Hepatocyte (in vitro differentiated cells): ENCODE results near the gene SWSAP1. TPM values are rescaled to one million over a fixed set of nuclear protein-coding genes. Genes with fewer than 3 reads are reported as not detected.
"Not testable (repeated sequence)": the region's sequence is repeated elsewhere in the genome, so short reads cannot be mapped to it uniquely, and the experiment has no call there.

Source experiments
- DNase-seq: peaks from one replicate; pipeline ENCODE4 v3.0.0-alpha.2; 2016; ENCODE audit warnings: low spot score
- H2AFZ ChIP-seq: fragments of 200-600 bp; sonication (generic); 2 replicates; pipeline ENCODE4 v1.6.0; 2016; ENCODE audit warnings: antibody characterized with exemption, mild to moderate bottlenecking
- H3K27ac ChIP-seq: fragments of 200-600 bp; sonication (generic); 2 replicates; pipeline ENCODE4 v1.5.1; 2016; ENCODE audit warnings: mild to moderate bottlenecking
- H3K27me3 ChIP-seq: fragments of 200-600 bp; sonication (generic); 2 replicates; pipeline ENCODE4 v1.6.1; 2016
- H3K36me3 ChIP-seq: fragments of 200-600 bp; sonication (generic); replicated peaks from 2 replicates; pipeline ENCODE4 v1.5.1; 2016; ENCODE audit warnings: low read depth; ENCODE audit not compliant: insufficient read depth
- H3K4me1 ChIP-seq: fragments of 200-600 bp; sonication (generic); 2 replicates; pipeline ENCODE4 v1.5.1; 2016; ENCODE audit warnings: mild to moderate bottlenecking, moderate library complexity; ENCODE audit not compliant: insufficient read depth
- H3K4me2 ChIP-seq: fragments of 200-600 bp; sonication (generic); 2 replicates; pipeline ENCODE4 v1.6.0; 2016
- H3K4me3 ChIP-seq: fragments of 200-600 bp; sonication (generic); 2 replicates; pipeline ENCODE4 v1.5.1; 2016; ENCODE audit warnings: mild to moderate bottlenecking
- H3K79me2 ChIP-seq: fragments of 200-600 bp; sonication (generic); 2 replicates; pipeline ENCODE4 v1.6.0; 2017; ENCODE audit warnings: mild to moderate bottlenecking
- H3K9me2 ChIP-seq: fragments of 200-600 bp; sonication (generic); replicated peaks from 2 replicates; pipeline ENCODE4 v1.6.0; 2017; ENCODE audit warnings: mild to moderate bottlenecking; ENCODE audit not compliant: insufficient read depth
- H3K9me3 ChIP-seq: fragments of 200-600 bp; sonication (generic); 2 replicates; pipeline ENCODE4 v1.5.1; 2016; ENCODE audit warnings: low read depth, mild to moderate bottlenecking
- H4K20me1 ChIP-seq: fragments of 200-600 bp; sonication (generic); 2 replicates; pipeline ENCODE4 v1.6.0; 2016; ENCODE audit warnings: mild to moderate bottlenecking; ENCODE audit not compliant: insufficient read depth, poor library complexity, severe bottlenecking
- EZH2 ChIP-seq: fragments of 200-600 bp; sonication (generic); IDR thresholded peaks from 2 replicates; pipeline ENCODE4 v1.6.1; 2016; ENCODE audit warnings: antibody characterized with exemption, mild to moderate bottlenecking, borderline replicate concordance
- EZH2phosphoT487 ChIP-seq: fragments of 200-600 bp; sonication (generic); IDR thresholded peaks from one replicate; pipeline ENCODE4 v1.6.1; 2018; ENCODE audit warnings: antibody characterized with exemption, mild to moderate bottlenecking, low read depth, moderate library complexity; ENCODE audit not compliant: unreplicated experiment, severe bottlenecking
- WGBS: methylation state at CpG from one replicate; pipeline ENCODE4 v1.1.6; 2016; ENCODE audit warnings: low lambda C conversion rate; ENCODE audit errors: missing lambda C conversion rate; 5-methylcytosine and 5-hydroxymethylcytosine counted together
- polyA plus RNA-seq: library from polyadenylated mRNA; unstranded; fragments of >200 nt; fragmentation: Nextera tagmentation; extraction: Ambion mirVana; gene quantifications from 2 replicates; pipeline ENCODE4 v1.2.1, GENCODE V29; 2016
- total RNA-seq: library from RNA; depleted of rRNA; stranded (reverse); fragments of >200 nt; gene quantifications from 2 replicates; pipeline ENCODE4 v1.2.3, GENCODE V29; 2014
- TF ChIP-seq, protein P1 (sequence below): fragments of 200-600 bp; sonication (generic); IDR thresholded peaks from 2 replicates; pipeline ENCODE4 v1.5.1; 2016; ENCODE audit warnings: antibody characterized with exemption, mild to moderate bottlenecking; ENCODE audit not compliant: poor library complexity

Gene SWSAP1
- total and polyA plus RNA-seq, 2 experiments from 2014 or later, result 2.2 to 4.0 TPM

DNA sequence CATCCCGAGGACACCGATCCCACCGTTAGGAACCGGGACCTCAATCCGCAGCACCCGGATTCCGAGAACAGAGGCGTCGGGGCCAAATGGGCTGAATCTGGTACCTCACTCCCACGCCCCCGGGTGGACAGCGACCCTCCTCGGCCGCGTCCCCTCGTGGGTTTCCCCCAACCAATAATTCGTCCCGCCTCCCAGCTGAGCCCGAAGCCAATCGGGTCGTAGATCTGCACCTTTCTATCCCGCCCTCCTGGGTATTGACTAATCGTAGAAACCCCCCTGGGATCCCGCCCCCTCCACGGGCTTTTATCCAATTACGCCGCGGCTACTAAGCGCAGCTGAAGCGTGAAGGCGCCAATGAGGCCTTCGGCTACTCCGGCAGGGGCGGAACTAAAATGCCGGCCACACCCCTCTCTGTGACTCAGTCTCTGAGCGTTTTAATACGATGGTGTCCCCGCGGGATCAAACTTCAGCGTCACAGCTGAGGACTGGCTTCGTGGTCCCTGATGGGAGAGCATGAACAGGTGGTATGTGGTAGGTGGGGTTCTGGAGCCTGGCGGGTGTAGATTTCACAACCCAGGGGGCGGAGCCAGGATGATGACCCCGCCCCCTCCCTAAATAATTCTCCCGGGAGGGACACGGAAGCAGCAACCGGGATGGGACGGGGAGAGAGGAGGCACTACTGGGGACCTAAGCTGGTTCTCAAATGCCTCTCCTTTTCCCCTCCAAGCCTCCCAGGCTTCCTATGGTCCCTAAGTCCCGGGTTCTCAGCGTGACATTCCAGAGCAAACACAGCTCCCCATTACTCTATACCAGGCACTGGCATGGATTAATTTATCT lies 28.1 kb upstream of the SWSAP1 start, which contains the start of the genes CCDC159 and TMEM205:
CCDC159 (plus strand) TSS at position 416 of the 837 bp plus-strand sequence; CDS start at position 504, 88 bp downstream.
TMEM205 (minus strand) TSS at position 165 of the 837 bp plus-strand sequence. CDS start 649 bp downstream, outside the sequence.
- peak within 1 kb of the TSS; percentile 47 for H2AFZ ChIP-seq
- no peak for TF ChIP-seq EZH2
- TF ChIP-seq, protein P1, sequence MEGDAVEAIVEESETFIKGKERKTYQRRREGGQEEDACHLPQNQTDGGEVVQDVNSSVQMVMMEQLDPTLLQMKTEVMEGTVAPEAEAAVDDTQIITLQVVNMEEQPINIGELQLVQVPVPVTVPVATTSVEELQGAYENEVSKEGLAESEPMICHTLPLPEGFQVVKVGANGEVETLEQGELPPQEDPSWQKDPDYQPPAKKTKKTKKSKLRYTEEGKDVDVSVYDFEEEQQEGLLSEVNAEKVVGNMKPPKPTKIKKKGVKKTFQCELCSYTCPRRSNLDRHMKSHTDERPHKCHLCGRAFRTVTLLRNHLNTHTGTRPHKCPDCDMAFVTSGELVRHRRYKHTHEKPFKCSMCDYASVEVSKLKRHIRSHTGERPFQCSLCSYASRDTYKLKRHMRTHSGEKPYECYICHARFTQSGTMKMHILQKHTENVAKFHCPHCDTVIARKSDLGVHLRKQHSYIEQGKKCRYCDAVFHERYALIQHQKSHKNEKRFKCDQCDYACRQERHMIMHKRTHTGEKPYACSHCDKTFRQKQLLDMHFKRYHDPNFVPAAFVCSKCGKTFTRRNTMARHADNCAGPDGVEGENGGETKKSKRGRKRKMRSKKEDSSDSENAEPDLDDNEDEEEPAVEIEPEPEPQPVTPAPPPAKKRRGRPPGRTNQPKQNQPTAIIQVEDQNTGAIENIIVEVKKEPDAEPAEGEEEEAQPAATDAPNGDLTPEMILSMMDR, result peak; percentile 17
- no peaks in the 10 kb centered on the region for H3K9me2 ChIP-seq
- H3K4me2 ChIP-seq, result peak within 1 kb of the TSS; percentile 81
- peak within 1 kb of the TSS; percentile 43 for H3K4me3 ChIP-seq
- H3K9me3 ChIP-seq, result no peaks in the 10 kb centered on the region
- DNase-seq, result peak; percentile 100
- H3K79me2 ChIP-seq, result no peaks in the 10 kb centered on the region
- H3K27me3 ChIP-seq, result no peaks in the 10 kb centered on the region
- H3K27ac ChIP-seq, result peak within 1 kb of the TSS; percentile 76
- no peaks in the 10 kb centered on the region for H3K36me3 ChIP-seq
- no peaks in the 10 kb centered on the region for H4K20me1 ChIP-seq
- peaks cover 9% of the 10 kb centered on the region for H3K4me1 ChIP-seq
- WGBS, result under 1% methylated on average over 50 of the region's 50 CpGs

DNA sequence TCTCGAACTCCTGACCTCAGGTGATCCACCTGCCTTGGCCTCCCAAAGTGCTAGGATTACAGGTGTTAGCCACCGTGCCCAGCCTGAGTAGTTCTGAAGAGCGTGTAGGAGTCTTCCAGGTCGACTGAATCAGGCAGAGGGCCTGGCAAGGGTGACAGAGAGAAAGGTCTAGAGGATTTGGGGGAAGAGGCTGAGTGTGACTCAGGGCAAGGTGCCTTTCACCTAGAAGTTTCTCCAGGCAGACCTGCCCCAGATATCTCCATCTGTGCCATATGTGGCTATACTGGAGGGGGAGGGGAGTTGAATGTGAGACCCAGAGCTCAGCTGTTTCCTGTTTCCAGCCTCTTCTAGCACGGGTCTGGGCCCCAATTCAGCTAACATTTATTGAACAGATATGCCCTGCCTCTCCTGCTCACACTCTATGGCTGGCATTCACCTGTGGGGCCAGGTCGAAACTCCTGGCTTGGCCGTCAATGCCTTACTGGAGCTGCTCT lies 26.9 kb upstream of the SWSAP1 start:
- WGBS, result 84% methylated on average over 7 of the region's 7 CpGs
- no peak overlapping the region for H3K4me2 ChIP-seq
- H3K9me3 ChIP-seq, result no peaks in the 10 kb centered on the region
- TF ChIP-seq, protein P1, result no peak
- TF ChIP-seq EZH2phosphoT487 (no peak), EZH2 (no peak)
- H3K36me3 ChIP-seq, result no peaks in the 10 kb centered on the region
- H3K9me2 ChIP-seq, result no peaks in the 10 kb centered on the region
- H3K4me3 ChIP-seq, result no peak overlapping the region
- no peaks in the 10 kb centered on the region for H3K27me3 ChIP-seq
- H4K20me1 ChIP-seq, result no peaks in the 10 kb centered on the region
- peaks cover 9% of the 10 kb centered on the region for H3K4me1 ChIP-seq
- no peaks in the 10 kb centered on the region for H3K79me2 ChIP-seq
- no peak for DNase-seq
- no peak overlapping the region for H3K27ac ChIP-seq
- H2AFZ ChIP-seq, result no peak overlapping the region

DNA sequence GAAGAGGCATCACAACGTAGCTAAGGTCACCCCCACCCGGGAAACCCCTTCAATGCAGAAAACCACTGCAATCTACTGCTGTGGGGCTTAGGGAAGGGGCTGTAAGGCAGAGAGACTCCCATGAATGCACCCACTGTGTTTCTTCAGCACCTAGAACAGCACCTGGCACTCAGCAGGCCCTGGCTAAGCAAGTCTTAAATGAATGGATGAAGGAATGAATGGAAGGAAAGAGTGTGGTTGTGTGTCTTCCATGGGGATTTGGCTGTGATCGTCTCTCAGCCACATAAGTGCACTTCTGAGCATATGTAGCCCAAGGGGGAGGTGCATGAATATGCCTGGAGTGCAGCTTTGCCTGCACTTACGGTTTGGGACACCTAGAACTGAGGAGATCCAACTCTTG lies 25.3 kb upstream of the SWSAP1 start:
- no peak for DNase-seq
- Histone ChIP-seq H3K9me2 (no peaks in the 10 kb centered on the region), H3K79me2 (no peaks in the 10 kb centered on the region), H3K27ac (no peak overlapping the region), H3K4me2 (no peak overlapping the region), H3K4me1 (peaks cover 9% of the 10 kb centered on the region), H3K36me3 (no peaks in the 10 kb centered on the region), H3K27me3 (no peaks in the 10 kb centered on the region), H3K9me3 (no peaks in the 10 kb centered on the region), H2AFZ (no peak overlapping the region), H4K20me1 (no peaks in the 10 kb centered on the region), H3K4me3 (no peak overlapping the region)
- 89% methylated on average over 4 of the region's 4 CpGs for WGBS
- TF ChIP-seq, protein P1, result no peak
- TF ChIP-seq EZH2phosphoT487 (no peak), EZH2 (no peak)

DNA sequence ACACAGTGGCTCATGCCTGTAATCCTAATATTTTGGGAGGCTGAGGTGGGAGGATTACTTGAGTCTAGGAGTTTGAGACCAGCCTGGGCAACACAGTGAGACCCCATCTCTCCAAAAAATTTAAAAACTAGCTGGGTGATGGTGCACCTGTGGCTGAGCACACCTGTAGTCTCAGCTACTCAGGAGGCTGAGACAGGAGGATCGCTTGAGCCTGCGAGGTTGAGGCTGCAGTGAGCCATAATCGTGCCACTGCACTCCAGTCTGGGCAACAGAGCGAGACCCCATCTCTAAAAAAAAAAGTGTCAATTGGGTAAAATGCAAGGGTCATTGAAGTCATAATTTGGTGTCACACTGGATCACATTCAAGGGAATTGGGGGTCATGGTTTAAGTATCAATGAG lies 20.4 kb upstream of the SWSAP1 start:
- not testable (repeated sequence) for H4K20me1 ChIP-seq, H3K4me2 ChIP-seq, H3K36me3 ChIP-seq, H3K4me1 ChIP-seq, H3K9me3 ChIP-seq, H3K4me3 ChIP-seq, H3K79me2 ChIP-seq, H3K27ac ChIP-seq, H2AFZ ChIP-seq, H3K27me3 ChIP-seq, H3K9me2 ChIP-seq, DNase-seq
- WGBS, result 100% methylated on average over 4 of the region's 4 CpGs
